Measurements from ENCODE around the gene NUP98. TPM values are rescaled to one million over a fixed set of nuclear protein-coding genes. Genes with fewer than 3 reads are reported as not detected.
A peak's percentile ranks its signal among the peaks of the same experiment; 100 is the strongest.
"Not testable (repeated sequence)": the region's sequence is repeated elsewhere in the genome, so short reads cannot be mapped to it uniquely, and the experiment has no call there.

The NUP98 gene
- total RNA-seq, 1 experiment from 2014 or later = 98.4 TPM

DNA sequence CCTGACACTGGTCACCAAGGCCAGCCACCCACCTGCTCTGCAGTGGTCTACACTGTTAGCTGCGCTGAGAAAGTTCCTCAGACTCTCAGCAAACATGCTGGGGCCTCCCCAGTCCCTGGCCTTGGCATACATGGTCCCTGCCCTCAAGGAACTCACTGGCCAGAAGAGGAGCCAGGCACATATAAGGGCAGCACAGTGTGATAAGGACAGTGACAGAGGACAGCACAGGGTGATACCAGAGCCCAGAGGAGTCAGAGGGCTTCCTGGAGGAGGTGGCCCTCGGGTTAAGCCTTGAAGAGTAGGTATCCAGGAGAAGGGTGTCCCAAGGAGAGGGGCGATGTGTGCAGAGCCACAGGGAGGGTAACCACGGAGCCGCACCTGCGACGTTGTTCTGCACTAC lies 151.8 kb downstream of the NUP98 start:
- CTCF ChIA-PET = no interaction called here
- POLR2A ChIA-PET = no interaction called here
- no peaks in the 10 kb centered on the region for H3K36me3 ChIP-seq (ENCODE audit: control insufficient read depth in 1 of 2, insufficient read depth in 2 of 2, low read length in 2 of 2)
- no peak overlapping the region for H3K27ac ChIP-seq (ENCODE audit: low read depth, low read length)
- H2AFZ ChIP-seq (ENCODE audit: low read depth, low read length, poor library complexity, severe bottlenecking) = no peak overlapping the region
- H3K9me2 ChIP-seq (ENCODE audit: insufficient read depth) = no peaks in the 10 kb centered on the region
- no TSS peak for BruUV-seq (replicated peaks)
- no peak overlapping the region for H3K4me2 ChIP-seq (ENCODE audit: low read length)
- intact Hi-C loops (cut with micrococcal nuclease) = no loop called here
- peaks cover 4% of the 10 kb centered on the region; the same call in 1 of the 2 replicates for H3K27me3 ChIP-seq (ENCODE audit: insufficient read depth, low read length)
- no peaks in the 10 kb centered on the region for H4K20me1 ChIP-seq (ENCODE audit: insufficient read depth)
- H3K4me1 ChIP-seq (ENCODE audit: control insufficient read depth in 1 of 2, insufficient read depth in 2 of 2, low read length in 2 of 2) = peaks cover 17 to 34% of the 10 kb centered on the region in 2 experiments
- no peak overlapping the region for H3K9ac ChIP-seq (ENCODE audit: low read length)
- no peaks in the 10 kb centered on the region for H3K79me2 ChIP-seq (ENCODE audit: insufficient read depth, low read length)
- DNase-seq (ENCODE audit: low read depth, low spot score) (no peak), ATAC-seq (no peak)
- TF ChIP-seq ELF1 (IDR thresholded peaks at IDR 0.05; ENCODE audit: borderline replicate concordance, low read depth) = no peak
- no peak for TF ChIP-seq FOSL1 (IDR thresholded peaks at IDR 0.05; ENCODE audit: low read depth)
- no peak for TF ChIP-seq RAD21 (IDR thresholded peaks at IDR 0.05; ENCODE audit: low read depth)
- TF ChIP-seq ZNF274 (IDR thresholded peaks at IDR 0.05; ENCODE audit: low read depth, low read length) = no peak
- no peaks in the 10 kb centered on the region for H3K9me3 ChIP-seq (ENCODE audit: control insufficient read depth in 1 of 2, insufficient read depth in 1 of 2, low read depth in 1 of 2, low read length in 2 of 2)
- H3K4me3 ChIP-seq (replicated peaks in 1 of 2; ENCODE audit: low read depth in 1 of 2, low read length in 2 of 2) = no peak overlapping the region
- RAD21 ChIA-PET (ENCODE audit: low non-redundant PET in 1 of 2, low total read pairs in 2 of 2, uncharacterized antibody in 2 of 2, unreplicated experiment in 2 of 2) = no interaction called here

DNA sequence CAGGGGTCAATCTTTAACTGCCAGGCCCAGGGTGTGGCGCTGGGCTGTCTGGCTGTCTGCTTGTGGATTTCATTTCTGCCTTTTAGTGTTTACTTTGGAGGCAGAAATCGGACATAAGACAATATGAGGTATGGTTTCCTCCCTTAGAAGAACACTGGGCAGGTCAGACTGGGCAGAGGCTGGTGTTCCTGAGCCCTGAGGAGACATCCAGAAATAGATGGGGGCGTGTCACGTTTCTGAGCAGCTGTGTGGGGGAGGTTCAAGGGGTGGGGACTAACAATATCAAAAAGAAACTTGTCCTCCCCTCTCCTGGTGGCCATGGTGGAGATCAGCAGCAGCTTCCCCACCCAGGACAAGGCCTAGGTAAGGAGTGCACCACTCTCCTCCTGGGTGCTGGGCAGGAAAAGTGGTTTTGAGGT lies 152.5 kb downstream of the NUP98 start, which contains the start of gene ART1:
TSS of gene ART1 (plus strand) at position 312 of the 419 bp plus-strand sequence. CDS start 14,086 bp downstream, outside the sequence.
- H3K27ac ChIP-seq (ENCODE audit: low read depth, low read length) = no peak within 1 kb of the TSS
- peaks cover 17 to 34% of the 10 kb centered on the region in 2 experiments for H3K4me1 ChIP-seq (ENCODE audit: control insufficient read depth in 1 of 2, insufficient read depth in 2 of 2, low read length in 2 of 2)
- CTCF ChIA-PET = no interaction called here
- no peaks in the 10 kb centered on the region for H3K9me3 ChIP-seq (ENCODE audit: control insufficient read depth in 1 of 2, insufficient read depth in 1 of 2, low read depth in 1 of 2, low read length in 2 of 2)
- no peak within 1 kb of the TSS for H2AFZ ChIP-seq (ENCODE audit: low read depth, low read length, poor library complexity, severe bottlenecking)
- H3K9ac ChIP-seq (ENCODE audit: low read length) = no peak within 1 kb of the TSS
- no peak within 1 kb of the TSS for H3K4me3 ChIP-seq (replicated peaks in 1 of 2; ENCODE audit: low read depth in 1 of 2, low read length in 2 of 2)
- H3K27me3 ChIP-seq (ENCODE audit: insufficient read depth, low read length) = peaks cover 4% of the 10 kb centered on the region; the same call in 1 of the 2 replicates
- no peaks in the 10 kb centered on the region for H4K20me1 ChIP-seq (ENCODE audit: insufficient read depth)
- intact Hi-C loops (cut with micrococcal nuclease) = no loop called here
- H3K4me2 ChIP-seq (ENCODE audit: low read length) = peak within 1 kb of the TSS; percentile 35
- H3K79me2 ChIP-seq (ENCODE audit: insufficient read depth, low read length) = no peaks in the 10 kb centered on the region
- RAD21 ChIA-PET (ENCODE audit: low non-redundant PET in 1 of 2, low total read pairs in 2 of 2, uncharacterized antibody in 2 of 2, unreplicated experiment in 2 of 2) = no interaction called here
- no peaks in the 10 kb centered on the region for H3K9me2 ChIP-seq (ENCODE audit: insufficient read depth)
- POLR2A ChIA-PET = no interaction called here
- no peak for TF ChIP-seq JUND (IDR thresholded peaks at IDR 0.05)
- TF ChIP-seq EZH2 (IDR thresholded peaks at IDR 0.05) = no peak
- no peak for TF ChIP-seq SP1 (IDR thresholded peaks at IDR 0.05; ENCODE audit: low read depth)
- TF ChIP-seq, protein P1, sequence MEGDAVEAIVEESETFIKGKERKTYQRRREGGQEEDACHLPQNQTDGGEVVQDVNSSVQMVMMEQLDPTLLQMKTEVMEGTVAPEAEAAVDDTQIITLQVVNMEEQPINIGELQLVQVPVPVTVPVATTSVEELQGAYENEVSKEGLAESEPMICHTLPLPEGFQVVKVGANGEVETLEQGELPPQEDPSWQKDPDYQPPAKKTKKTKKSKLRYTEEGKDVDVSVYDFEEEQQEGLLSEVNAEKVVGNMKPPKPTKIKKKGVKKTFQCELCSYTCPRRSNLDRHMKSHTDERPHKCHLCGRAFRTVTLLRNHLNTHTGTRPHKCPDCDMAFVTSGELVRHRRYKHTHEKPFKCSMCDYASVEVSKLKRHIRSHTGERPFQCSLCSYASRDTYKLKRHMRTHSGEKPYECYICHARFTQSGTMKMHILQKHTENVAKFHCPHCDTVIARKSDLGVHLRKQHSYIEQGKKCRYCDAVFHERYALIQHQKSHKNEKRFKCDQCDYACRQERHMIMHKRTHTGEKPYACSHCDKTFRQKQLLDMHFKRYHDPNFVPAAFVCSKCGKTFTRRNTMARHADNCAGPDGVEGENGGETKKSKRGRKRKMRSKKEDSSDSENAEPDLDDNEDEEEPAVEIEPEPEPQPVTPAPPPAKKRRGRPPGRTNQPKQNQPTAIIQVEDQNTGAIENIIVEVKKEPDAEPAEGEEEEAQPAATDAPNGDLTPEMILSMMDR (IDR thresholded peaks at IDR 0.05 in 2 of 3, conservative IDR thresholded peaks at IDR 0.05 in 1 of 3; ENCODE audit: borderline replicate concordance in 1 of 3, insufficient read depth in 1 of 3, low read depth in 2 of 3, low read length in 2 of 3) = peak in 2 of 3 experiments; percentile 19 to 34; a peak in 3 of 6 replicates
- ATAC-seq = peak; percentile 54
- no peaks in the 10 kb centered on the region for H3K36me3 ChIP-seq (ENCODE audit: control insufficient read depth in 1 of 2, insufficient read depth in 2 of 2, low read length in 2 of 2)
- no TSS peak for BruUV-seq (replicated peaks)
- DNase-seq (ENCODE audit: low read depth, low spot score) = peak; percentile 34

- H3K9me2 ChIP-seq (ENCODE audit: insufficient read depth); H3K9me3 ChIP-seq (ENCODE audit: control insufficient read depth in 1 of 2, insufficient read depth in 1 of 2, low read depth in 1 of 2, low read length in 2 of 2); H2AFZ ChIP-seq (ENCODE audit: low read depth, low read length, poor library complexity, severe bottlenecking); intact Hi-C loops (cut with micrococcal nuclease); H3K27ac ChIP-seq (ENCODE audit: low read depth, low read length); BruUV-seq (replicated peaks); DNase-seq (ENCODE audit: low read depth, low spot score); ATAC-seq; RAD21 ChIA-PET (ENCODE audit: low non-redundant PET in 1 of 2, low total read pairs in 2 of 2, uncharacterized antibody in 2 of 2, unreplicated experiment in 2 of 2); H3K79me2 ChIP-seq (ENCODE audit: insufficient read depth, low read length); POLR2A ChIA-PET; H4K20me1 ChIP-seq (ENCODE audit: insufficient read depth); H3K27me3 ChIP-seq (ENCODE audit: insufficient read depth, low read length); H3K36me3 ChIP-seq (ENCODE audit: control insufficient read depth in 1 of 2, insufficient read depth in 2 of 2, low read length in 2 of 2): not testable (repeated sequence)
- peaks cover 17 to 34% of the 10 kb centered on the region in 2 experiments for H3K4me1 ChIP-seq (ENCODE audit: control insufficient read depth in 1 of 2, insufficient read depth in 2 of 2, low read length in 2 of 2)
- H3K9ac ChIP-seq (ENCODE audit: low read length) = peak overlapping the region; percentile 53
- peak overlapping the region in 1 of 2 experiments; percentile 57; a peak in 3 of 4 replicates for H3K4me3 ChIP-seq (replicated peaks in 1 of 2; ENCODE audit: low read depth in 1 of 2, low read length in 2 of 2)
- H3K4me2 ChIP-seq (ENCODE audit: low read length) = peak overlapping the region; percentile 75
- CTCF ChIA-PET = interaction anchor here (0.9 kb wide), 1 partner anchor 165 kb away, joined by 3 read pairs; no protein-coding TSS in a partner anchor
Measured at GRCh38 chr11:3643102-3643546, 154.2 kb downstream of the NUP98 start.

Measured in HCT116 (cell line).